NCI-H2107 treated with DMSO at 0.1 percent for 48 hours (cell line): ENCODE results near the gene COMMD2.

Experiments used
- DNase-seq: peaks from one replicate; lab custom pipeline; 2025; ENCODE audit not compliant: unreplicated experiment; lab: John Stamatoyannopoulos, UW

COMMD2 gene

DNA sequence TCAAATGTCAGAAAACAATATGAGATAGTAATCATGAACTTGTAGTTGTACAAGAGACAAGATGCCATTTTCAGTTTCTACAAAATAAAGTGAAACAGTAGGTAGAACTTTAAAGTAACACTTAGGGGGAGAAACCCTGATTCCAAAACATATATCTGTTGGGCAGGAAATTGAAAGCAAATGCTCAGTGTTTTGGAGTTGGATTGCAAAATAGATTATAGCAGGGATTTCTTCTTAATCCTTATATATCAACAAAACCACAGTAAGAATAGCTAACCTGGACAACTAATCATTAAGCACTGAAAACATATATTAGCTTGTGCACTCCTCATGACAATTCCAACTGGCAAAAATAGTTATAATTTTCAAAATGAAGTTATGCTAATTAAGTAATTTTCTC is 46.9 kb downstream of the COMMD2 start:
- DNase-seq = no peak

GRCh38 chr3:149703466-149703865 is 48.8 kb downstream of the COMMD2 start:
- no peak for DNase-seq

GRCh38 chr3:149702691-149703441 is 49.4 kb downstream of the COMMD2 start:
- no peak for DNase-seq

DNA sequence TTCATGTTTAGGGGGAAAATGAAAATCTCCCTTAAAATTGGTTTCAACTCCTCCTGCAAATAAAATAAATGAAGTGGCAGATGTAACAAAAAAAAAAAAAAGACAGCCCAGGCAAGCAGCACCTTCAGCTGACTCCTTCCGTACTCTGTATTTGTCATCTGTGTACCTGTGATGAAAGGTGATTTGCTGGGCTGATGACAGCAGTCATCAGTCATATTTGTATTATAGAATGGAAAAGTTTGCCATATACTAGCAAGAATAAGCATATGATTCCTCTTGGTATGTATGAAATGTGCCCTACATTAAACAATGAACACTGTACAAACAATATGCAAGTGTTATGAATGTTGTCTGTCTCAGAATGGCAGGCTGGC is 50.3 kb downstream of the COMMD2 start:
- no peak for DNase-seq

DNA sequence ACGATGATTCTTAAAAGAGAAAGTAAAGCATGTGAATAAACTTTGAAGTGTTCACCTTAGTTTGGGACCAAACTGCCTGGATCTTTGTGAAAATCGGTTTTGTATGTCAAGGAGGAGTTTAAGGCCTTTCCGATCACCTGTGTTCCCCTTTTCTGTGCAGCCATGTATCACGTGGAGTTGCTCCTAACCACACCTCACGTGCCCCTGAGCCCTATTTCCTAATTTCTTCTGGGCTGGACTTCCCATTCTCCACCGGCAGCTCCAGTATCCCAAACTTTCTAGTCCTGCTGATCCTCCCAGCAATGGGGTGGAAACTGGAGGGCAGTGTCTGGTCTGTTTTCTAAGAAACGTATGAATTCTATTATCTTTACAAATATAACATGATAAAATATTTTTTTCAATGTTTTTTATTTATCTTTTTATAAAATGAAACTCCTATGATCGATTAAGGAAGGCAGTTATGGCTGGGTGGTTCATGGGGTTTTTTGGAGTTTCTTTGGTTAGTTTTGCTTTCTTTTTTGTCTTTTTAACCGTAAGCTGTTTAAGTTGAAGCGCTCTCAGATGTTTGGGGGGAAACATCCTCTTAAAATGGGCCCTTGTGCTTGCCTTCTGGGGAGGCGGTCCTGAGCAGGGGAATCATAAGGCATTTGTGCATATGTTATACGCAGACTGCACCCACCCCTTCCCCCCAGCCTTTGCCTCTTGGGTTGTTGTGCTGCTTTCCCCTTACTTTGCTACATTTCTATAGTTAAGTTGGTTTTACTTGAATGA is 50.9 kb downstream of the COMMD2 start:
- no peak for DNase-seq
